Measurements from ENCODE around the gene TBL1XR1. TPM values are rescaled to one million over a fixed set of nuclear protein-coding genes. Genes with fewer than 3 reads are reported as not detected.
A peak's percentile ranks its signal among the peaks of the same experiment; 100 is the strongest.

The TBL1XR1 gene
- total and polyA plus RNA-seq, 4 donors: 24.1 to 203 (median 77.4) TPM

- Histone ChIP-seq H3K9me3 (ENCODE audit: control insufficient read depth in 4 of 4, insufficient read depth in 3 of 4, low read length in 3 of 4) (peaks cover 0 to 4% (median 0%) of the 10 kb centered on the region in 4 donors), H3K27me3 (ENCODE audit: control insufficient read depth in 3 of 3, insufficient read depth in 3 of 3, low read length in 2 of 3) (no peaks in the 10 kb centered on the region), H3K36me3 (ENCODE audit: control insufficient read depth in 4 of 4, insufficient read depth in 4 of 4, low read length in 4 of 4) (peaks cover 7 to 60% (median 26%) of the 10 kb centered on the region in 4 donors), H3K27ac (ENCODE audit: low read depth in 1 of 2, low read length in 1 of 2) (peak overlapping the region; percentile 13 to 51), H3K4me3 (no peak overlapping the region), H3K9ac (ENCODE audit: insufficient read depth in 1 of 2, low read length in 2 of 2) (no peak overlapping the region), H3K4me1 (ENCODE audit: control insufficient read depth in 5 of 5, insufficient read depth in 5 of 5, low read length in 5 of 5) (peaks cover 7 to 15% (median 10%) of the 10 kb centered on the region in 5 donors)
- ATAC-seq (ENCODE audit: insufficient read depth, low FRiP score) (no peak), DNase-seq (no peak)
- WGBS, 2 donors: 81 to 84% methylated on average over 8 of the region's 8 CpGs
- TF ChIP-seq CTCF (IDR thresholded peaks at IDR 0.05; ENCODE audit: control extremely low read depth, extremely low read depth): no peak
Measured at GRCh38 chr3:177041730-177042551, 155.3 kb downstream of the TBL1XR1 start.

GRCh38 chr3:177041021-177041729 is 156.1 kb downstream of the TBL1XR1 start:
- Histone ChIP-seq H3K36me3 (ENCODE audit: control insufficient read depth in 4 of 4, insufficient read depth in 4 of 4, low read length in 4 of 4) (peaks cover 7 to 57% (median 26%) of the 10 kb centered on the region in 4 donors), H3K9me3 (ENCODE audit: control insufficient read depth in 4 of 4, insufficient read depth in 3 of 4, low read length in 3 of 4) (peaks cover 0 to 4% (median 0%) of the 10 kb centered on the region in 4 donors), H3K27ac (ENCODE audit: low read depth in 1 of 2, low read length in 1 of 2) (peak overlapping the region; percentile 43 to 51), H3K9ac (ENCODE audit: insufficient read depth in 1 of 2, low read length in 2 of 2) (no peak overlapping the region), H3K4me3 (no peak overlapping the region), H3K4me1 (ENCODE audit: control insufficient read depth in 5 of 5, insufficient read depth in 5 of 5, low read length in 5 of 5) (peaks cover 7 to 19% (median 10%) of the 10 kb centered on the region in 5 donors), H3K27me3 (ENCODE audit: control insufficient read depth in 3 of 3, insufficient read depth in 3 of 3, low read length in 2 of 3) (no peaks in the 10 kb centered on the region)
- no peak for TF ChIP-seq CTCF (IDR thresholded peaks at IDR 0.05; ENCODE audit: control extremely low read depth, extremely low read depth)
- peak; percentile 60 to 93 (median 92) for DNase-seq
- WGBS, 2 donors: 51 to 73% methylated on average over 2 of the region's 2 CpGs
- ATAC-seq (ENCODE audit: insufficient read depth, low FRiP score): peak; percentile 68

- Histone ChIP-seq H3K4me3 (no peak overlapping the region), H3K27ac (ENCODE audit: low read depth in 1 of 2, low read length in 1 of 2) (peak overlapping the region in 1 of 2 donors; percentile 41), H3K27me3 (ENCODE audit: control insufficient read depth in 3 of 3, insufficient read depth in 3 of 3, low read length in 2 of 3) (no peaks in the 10 kb centered on the region), H3K9ac (ENCODE audit: insufficient read depth in 1 of 2, low read length in 2 of 2) (no peak overlapping the region), H3K9me3 (ENCODE audit: control insufficient read depth in 4 of 4, insufficient read depth in 3 of 4, low read length in 3 of 4) (peaks cover 0 to 4% (median 0%) of the 10 kb centered on the region in 4 donors), H3K36me3 (ENCODE audit: control insufficient read depth in 4 of 4, insufficient read depth in 4 of 4, low read length in 4 of 4) (peaks cover 10 to 56% (median 24%) of the 10 kb centered on the region in 4 donors), H3K4me1 (ENCODE audit: control insufficient read depth in 5 of 5, insufficient read depth in 5 of 5, low read length in 5 of 5) (peaks cover 7 to 19% (median 10%) of the 10 kb centered on the region in 5 donors)
- WGBS, 2 donors: 85 to 95% methylated on average over 4 of the region's 4 CpGs
- TF ChIP-seq CTCF (IDR thresholded peaks at IDR 0.05; ENCODE audit: control extremely low read depth, extremely low read depth): no peak
- DNase-seq: no peak
- no peak for ATAC-seq (ENCODE audit: insufficient read depth, low FRiP score)
Measured at GRCh38 chr3:177039490-177040274, 157.6 kb downstream of the TBL1XR1 start.
